HepG2 (cell line): ENCODE results near the gene PTPA. TPM values are rescaled to one million over a fixed set of nuclear protein-coding genes. Genes with fewer than 3 reads are reported as not detected.
A peak's percentile ranks its signal among the peaks of the same experiment; 100 is the strongest.

ENCODE experiments used
- ARID5B ChIP-seq: IDR thresholded peaks from 2 replicates; pipeline ENCODE4 v1.4.0; 2020; ENCODE audit warnings: mild to moderate bottlenecking, missing genetic modification reagents
- ETS1 ChIP-seq: sonication (generic); formaldehyde crosslinking; IDR thresholded peaks from 2 replicates; pipeline ENCODE4 v1.4.0; 2020; ENCODE audit warnings: missing genetic modification reagents
- ETV5 ChIP-seq: IDR thresholded peaks from 2 replicates; pipeline ENCODE4 v1.6.1; 2018; ENCODE audit warnings: missing biosample characterization, missing genetic modification reagents, inconsistent platforms, borderline replicate concordance
- KDM3A ChIP-seq: IDR thresholded peaks from 2 replicates; pipeline ENCODE4 v1.6.1; 2018; ENCODE audit warnings: low read depth, missing compliant biosample characterization
- KDM4B ChIP-seq: sonication (generic); formaldehyde crosslinking; IDR thresholded peaks from 2 replicates; pipeline ENCODE4 v1.4.0; 2020; ENCODE audit warnings: missing genetic modification reagents
- MBNL3 ChIP-seq: fragments of 250-450 bp; sonication (Bioruptor Pico); conservative IDR thresholded peaks from 2 replicates; pipeline ENCODE4 v1.8.0; 2022; ENCODE audit warnings: mild to moderate bottlenecking, inconsistent platforms
- MED13 ChIP-seq: sonication (generic); formaldehyde crosslinking; IDR thresholded peaks from 2 replicates; pipeline ENCODE4 v1.5.0; 2020; ENCODE audit warnings: missing genetic modification reagents
- NR3C1 ChIP-seq: sonication (generic); formaldehyde crosslinking; IDR thresholded peaks from 2 replicates; pipeline ENCODE4 v1.4.0; 2020; ENCODE audit warnings: missing genetic modification reagents
- RFXANK ChIP-seq: IDR thresholded peaks from 2 replicates; pipeline ENCODE4 v1.6.1; 2016
- STAT6 ChIP-seq: sonication (generic); formaldehyde crosslinking; IDR thresholded peaks from 2 replicates; pipeline ENCODE4 v1.4.0; 2020; ENCODE audit warnings: missing genetic modification reagents, mild to moderate bottlenecking, borderline replicate concordance
- ZBTB21 ChIP-seq: sonication (generic); formaldehyde crosslinking; IDR thresholded peaks from 2 replicates; pipeline ENCODE4 v1.4.0; 2020; ENCODE audit warnings: missing genetic modification reagents
- ZBTB46 ChIP-seq: sonication (generic); formaldehyde crosslinking; IDR thresholded peaks from 2 replicates; pipeline ENCODE4 v1.4.0; 2020; ENCODE audit warnings: mild to moderate bottlenecking, missing genetic modification reagents, borderline replicate concordance
- ZKSCAN1 ChIP-seq: fragments of 150-350 bp; IDR thresholded peaks from 2 replicates; pipeline ENCODE4 v1.6.1; 2014; ENCODE audit warnings: low read length
- ZNF207 ChIP-seq: fragments of 450-650 bp; IDR thresholded peaks from 2 replicates; pipeline ENCODE4 v1.6.1; 2016; ENCODE audit warnings: antibody characterized with exemption, borderline replicate concordance
- ZNF512B ChIP-seq: sonication (generic); formaldehyde crosslinking; IDR thresholded peaks from 2 replicates; pipeline ENCODE4 v1.5.1; 2020; ENCODE audit warnings: missing genetic modification reagents, mild to moderate bottlenecking, borderline replicate concordance
- ZNF546 ChIP-seq: sonication (generic); formaldehyde crosslinking; conservative IDR thresholded peaks from 2 replicates; pipeline ENCODE4 v1.8.1; 2023; ENCODE audit warnings: mild to moderate bottlenecking, missing genetic modification reagents
- ZNF777 ChIP-seq: sonication (generic); formaldehyde crosslinking; IDR thresholded peaks from 2 replicates; pipeline ENCODE4 v1.4.0; 2020; ENCODE audit warnings: missing genetic modification reagents
- polyA plus RNA-seq, 8 experiments: library from polyadenylated mRNA; depleted of rRNA in 3 of 8; stranded (reverse) in 7 of 8; unstranded in 1 of 8; fragments of >200 nt; fragmentation: Illumina TruSeq in 4 of 8; extraction: Trizol in 4 of 8; gene quantifications; 2 replicates each; pipeline versions ENCODE4 v1.2.1 to v1.2.3, GENCODE V29; 2011 to 2016; ENCODE audit warnings: low read depth in 4 of 8, missing spikeins in 1 of 8, mixed read lengths in 1 of 8; ENCODE audit not compliant: insufficient read depth in 1 of 8
- total RNA-seq, 5 experiments: library from RNA; depleted of rRNA; stranded (reverse); fragments of >200 nt; fragmentation: Illumina TruSeq; extraction: Trizol; gene quantifications; 2 replicates each; pipeline ENCODE4 v1.2.3, GENCODE V29; 2016; ENCODE audit warnings: low read depth in 1 of 5

The PTPA gene
- total and polyA plus RNA-seq, 2 of the 13 experiments (the other 11 are each of a cell fraction or from before 2014, with no cell fraction given), result 79.3 to 105 TPM

GRCh38 chr9:129177791-129178567 is 66.8 kb downstream of the PTPA start, which contains the start of gene IER5L (continued):
- TF ChIP-seq ZNF512B (no peak), MBNL3 (CRISPR knock-in tag) (no peak), RFXANK (CRISPR knock-in tag) (0 out of 2 replicates have a peak, but pooled peaks have one; percentile 58), NR3C1 (CRISPR knock-in tag) (no peak), ZNF546 (CRISPR knock-in tag) (peak; percentile 71), KDM4B (CRISPR knock-in tag) (peak; percentile 11; the same call in 1 of the 2 replicates), ZNF777 (CRISPR knock-in tag) (peak; percentile 80; the same call in 1 of the 2 replicates), ETS1 (0 out of 2 replicates have a peak, but pooled peaks have one; percentile 60), ZKSCAN1 (no peak), ZNF207 (no peak), ZBTB46 (CRISPR knock-in tag) (no peak), KDM3A (CRISPR knock-in tag) (peak; percentile 87), ZBTB21 (CRISPR knock-in tag) (no peak), STAT6 (CRISPR knock-in tag) (no peak; the same call in 1 of the 2 replicates), MED13 (no peak; the same call in 1 of the 2 replicates), ETV5 (CRISPR knock-in tag) (peak; percentile 11; the same call in 1 of the 2 replicates), ARID5B (CRISPR knock-in tag) (peak; percentile 31; the same call in 1 of the 2 replicates)
